Mucosa of descending colon (tissue), 3 donors: ENCODE data around the gene LRRC14B. TPM values are rescaled to one million over a fixed set of nuclear protein-coding genes. Genes with fewer than 3 reads are reported as not detected.

Experiments used
- ATAC-seq: fragments of 200-7000 bp; cut with Tn5 transposase; one replicate; pipeline ENCODE4 v1.9.1; 2020; ENCODE audit warnings: mild to moderate bottlenecking, moderate library complexity
- DNase-seq, 3 donors: peaks; one replicate each; pipeline ENCODE4 v3.0.0-alpha.2; 2020
- H3K36me3 ChIP-seq: fragments of 200-600 bp; one replicate; pipeline ENCODE4 v1.8.0; 2021; ENCODE audit warnings: low read depth, mild to moderate bottlenecking
- H3K4me1 ChIP-seq: fragments of 200-600 bp; one replicate; pipeline ENCODE4 v1.8.0; 2021; ENCODE audit warnings: low read depth, mild to moderate bottlenecking
- H3K4me3 ChIP-seq: fragments of 200-600 bp; one replicate; pipeline ENCODE4 v1.8.0; 2021; ENCODE audit warnings: mild to moderate bottlenecking
- H3K9me3 ChIP-seq: fragments of 200-600 bp; one replicate; pipeline ENCODE4 v1.8.0; 2021; ENCODE audit warnings: mild to moderate bottlenecking
- intact Hi-C, 2 donors: fragments of 100-400 bp; cut with DNase I in 1 of 2; cut with micrococcal nuclease in 1 of 2; formaldehyde crosslinking; loops; one replicate each; pipeline versions ENCODE4 v1.11.0 to v1.11.1; 2022; cut with DNase I, micrococcal nuclease
- total RNA-seq, 3 donors: library from RNA; stranded (reverse); fragmentation: NEBNext Ultra II Directional in 2 of 3; extraction: Animal tissue kit (Norgen Biotek cat#: 25700) in 2 of 3; gene quantifications; one replicate each; pipeline versions ENCODE4 v1.2.1 to v1.2.4, GENCODE V29; 2021 to 2023
- TF ChIP-seq, protein P1 (sequence below): fragments of 200-600 bp; IDR thresholded peaks from one replicate; pipeline ENCODE4 v1.8.0; 2022; ENCODE audit warnings: antibody characterized with exemption, mild to moderate bottlenecking
- donor health status: DM: no; HTN: no; CAD: no; lungs with moderate emphysema.
- donor health status: DM: no; HTN: no; CAD: no.
- donor health status: DM: no; HTN: yes; CAD: no.

The LRRC14B gene
- total RNA-seq, 3 donors from 2014 or later = not detected

DNA sequence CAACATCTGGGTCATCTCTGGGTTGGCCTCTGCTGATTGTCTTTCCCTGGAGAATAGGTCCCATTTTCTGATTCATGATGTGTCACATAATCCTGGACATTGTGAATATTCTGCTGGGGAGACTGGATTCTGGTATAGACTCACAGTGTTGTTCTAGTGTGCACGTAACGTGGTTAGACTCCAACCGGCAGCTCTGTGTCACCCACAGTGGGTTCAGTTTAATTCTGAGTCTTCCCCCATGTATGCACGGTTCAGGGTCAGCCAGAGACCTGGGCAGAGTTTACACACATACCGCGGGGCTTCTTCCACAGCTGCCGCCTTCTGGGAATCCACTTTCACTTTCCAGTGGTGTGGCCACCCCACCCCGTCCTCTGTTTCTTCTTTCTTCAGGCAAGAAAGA, 38.0 kb upstream of the LRRC14B start:
- ATAC-seq (no peak), DNase-seq (no peak)
- Histone ChIP-seq H3K4me1 (no peaks in the 10 kb centered on the region), H3K36me3 (no peaks in the 10 kb centered on the region), H3K9me3 (peaks cover 1% of the 10 kb centered on the region), H3K4me3 (no peak overlapping the region)
- TF ChIP-seq, protein P1, sequence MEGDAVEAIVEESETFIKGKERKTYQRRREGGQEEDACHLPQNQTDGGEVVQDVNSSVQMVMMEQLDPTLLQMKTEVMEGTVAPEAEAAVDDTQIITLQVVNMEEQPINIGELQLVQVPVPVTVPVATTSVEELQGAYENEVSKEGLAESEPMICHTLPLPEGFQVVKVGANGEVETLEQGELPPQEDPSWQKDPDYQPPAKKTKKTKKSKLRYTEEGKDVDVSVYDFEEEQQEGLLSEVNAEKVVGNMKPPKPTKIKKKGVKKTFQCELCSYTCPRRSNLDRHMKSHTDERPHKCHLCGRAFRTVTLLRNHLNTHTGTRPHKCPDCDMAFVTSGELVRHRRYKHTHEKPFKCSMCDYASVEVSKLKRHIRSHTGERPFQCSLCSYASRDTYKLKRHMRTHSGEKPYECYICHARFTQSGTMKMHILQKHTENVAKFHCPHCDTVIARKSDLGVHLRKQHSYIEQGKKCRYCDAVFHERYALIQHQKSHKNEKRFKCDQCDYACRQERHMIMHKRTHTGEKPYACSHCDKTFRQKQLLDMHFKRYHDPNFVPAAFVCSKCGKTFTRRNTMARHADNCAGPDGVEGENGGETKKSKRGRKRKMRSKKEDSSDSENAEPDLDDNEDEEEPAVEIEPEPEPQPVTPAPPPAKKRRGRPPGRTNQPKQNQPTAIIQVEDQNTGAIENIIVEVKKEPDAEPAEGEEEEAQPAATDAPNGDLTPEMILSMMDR = no peak
- intact Hi-C loops = no loop called here

DNA sequence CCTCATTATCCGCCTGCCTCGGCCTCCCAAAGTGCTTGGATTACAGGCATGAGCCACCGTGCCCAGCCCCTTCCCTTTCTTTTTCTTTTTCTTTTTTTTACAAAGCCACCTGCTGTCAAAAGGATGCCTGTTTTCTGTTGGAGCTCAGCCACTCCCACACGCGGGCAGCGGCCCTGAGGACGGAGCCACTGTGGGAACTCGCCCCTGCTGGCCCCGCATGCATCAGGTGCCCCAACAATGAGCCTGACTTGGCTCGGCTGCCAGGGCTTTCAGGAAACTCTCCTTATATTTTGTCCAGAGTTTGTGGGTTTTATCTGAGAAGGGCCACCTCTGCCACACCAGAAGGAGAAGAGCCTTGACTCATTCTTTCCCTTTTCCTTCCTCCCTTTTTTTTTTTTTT, 37.1 kb upstream of the LRRC14B start:
- Histone ChIP-seq H3K4me3 (no peak overlapping the region), H3K36me3 (no peaks in the 10 kb centered on the region), H3K9me3 (no peaks in the 10 kb centered on the region), H3K4me1 (no peaks in the 10 kb centered on the region)
- ATAC-seq (no peak), DNase-seq (no peak)
- TF ChIP-seq, protein P1 = no peak
- intact Hi-C loops = no loop called here

DNA sequence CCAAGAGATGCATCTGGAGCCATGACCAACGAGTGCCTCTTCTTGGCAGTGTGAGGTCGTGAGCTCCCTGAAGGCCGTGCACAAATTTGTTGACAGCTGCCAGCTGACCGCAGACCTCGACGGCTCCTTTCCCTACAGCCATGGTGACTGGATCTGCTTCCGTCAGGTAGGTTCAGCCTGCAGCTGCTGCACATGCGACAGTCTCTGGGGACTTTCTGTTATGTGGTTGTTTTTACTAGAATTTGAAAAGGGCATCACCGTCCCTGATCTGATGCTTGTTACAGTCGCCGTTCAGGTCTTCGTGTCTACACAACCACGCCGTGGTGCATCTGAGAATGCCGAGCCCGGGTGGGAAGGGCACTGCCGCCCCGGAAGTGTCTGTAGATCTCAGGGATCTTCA, 36.5 kb upstream of the LRRC14B start:
- H3K4me1 ChIP-seq = no peaks in the 10 kb centered on the region
- no peak overlapping the region for H3K4me3 ChIP-seq
- no peaks in the 10 kb centered on the region for H3K9me3 ChIP-seq
- DNase-seq (no peak), ATAC-seq (no peak)
- no peaks in the 10 kb centered on the region for H3K36me3 ChIP-seq
- TF ChIP-seq, protein P1 = no peak
- intact Hi-C loops = no loop called here

DNA sequence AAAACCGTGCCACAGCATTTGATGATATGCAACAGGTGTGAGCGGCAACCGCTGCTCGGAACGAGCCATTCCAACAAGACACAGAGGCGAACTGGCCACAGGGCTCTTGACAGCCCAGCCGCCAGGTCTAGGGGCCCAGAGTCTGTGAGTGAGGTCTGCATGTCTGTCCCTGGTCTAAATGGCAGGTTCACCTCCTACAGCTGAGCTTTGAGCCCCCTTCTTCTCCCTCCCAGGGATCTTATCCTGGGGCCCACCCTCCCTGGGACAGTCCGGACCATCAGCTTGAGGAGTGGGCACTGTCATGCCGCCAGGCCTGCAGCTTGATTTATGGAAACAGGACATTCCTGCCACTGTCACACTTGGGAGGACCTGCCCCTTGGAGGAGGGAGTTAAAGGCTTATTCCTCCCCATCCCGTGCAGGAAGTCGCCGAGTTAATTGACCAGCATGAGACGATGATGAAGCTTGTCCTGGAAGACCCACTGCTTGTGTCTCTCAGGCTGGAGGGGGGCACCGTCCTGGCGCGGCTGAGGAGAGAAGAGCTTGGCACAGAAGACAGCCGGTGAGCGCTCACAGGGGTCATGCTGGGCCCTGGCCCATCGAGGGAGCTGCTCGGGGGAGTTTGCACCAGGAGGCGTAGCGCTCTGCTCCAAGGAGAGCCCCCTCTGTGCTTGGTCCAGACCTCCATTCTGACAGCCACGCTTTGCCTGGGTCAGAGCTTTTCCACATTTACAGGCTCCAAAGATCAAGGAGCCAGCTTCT, 35.5 kb upstream of the LRRC14B start:
- no peaks in the 10 kb centered on the region for H3K4me1 ChIP-seq
- H3K9me3 ChIP-seq = no peaks in the 10 kb centered on the region
- H3K36me3 ChIP-seq = no peaks in the 10 kb centered on the region
- intact Hi-C loops = no loop called here
- H3K4me3 ChIP-seq = no peak overlapping the region
- DNase-seq (no peak), ATAC-seq (no peak)
- TF ChIP-seq, protein P1 = no peak

DNA sequence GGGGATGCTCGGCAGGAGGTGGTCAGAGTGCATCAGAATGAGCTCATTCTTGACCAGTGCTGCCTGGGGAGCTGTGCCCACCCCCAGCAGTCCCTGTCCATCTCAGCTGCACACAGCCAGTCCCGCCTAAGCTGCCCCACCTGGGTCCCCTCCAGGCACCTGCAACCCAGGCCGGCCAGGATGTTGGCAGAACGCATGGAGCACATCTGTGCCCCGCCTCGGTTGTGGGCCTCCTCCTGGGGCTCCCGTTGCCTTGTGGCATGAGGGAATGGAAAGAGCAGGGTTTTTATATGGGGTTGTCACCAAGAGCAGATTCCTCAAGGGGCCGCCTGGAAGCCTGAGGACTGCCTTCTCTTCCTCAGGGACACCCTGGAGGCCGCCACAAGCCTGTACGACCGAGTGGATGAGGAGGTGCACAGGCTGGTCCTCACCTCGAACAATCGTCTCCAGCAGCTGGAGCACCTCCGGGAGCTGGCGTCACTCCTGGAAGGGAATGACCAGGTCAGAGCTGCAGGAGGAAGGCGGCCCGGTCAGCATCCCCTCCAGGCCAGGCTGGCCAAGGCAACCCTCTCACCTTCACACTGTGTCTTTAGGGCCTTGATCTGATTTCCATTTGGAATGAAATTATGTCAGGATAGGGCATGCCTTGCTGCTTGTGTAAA, 34.8 kb upstream of the LRRC14B start:
- Histone ChIP-seq H3K4me3 (no peak overlapping the region), H3K4me1 (no peaks in the 10 kb centered on the region), H3K9me3 (no peaks in the 10 kb centered on the region), H3K36me3 (no peaks in the 10 kb centered on the region)
- no peak for ATAC-seq
- intact Hi-C loops = no loop called here
- TF ChIP-seq, protein P1 = no peak
- DNase-seq = no peak
